HL-60/S4 (cell line): ENCODE data around the gene TAB2.
"Not testable (repeated sequence)": the region's sequence is repeated elsewhere in the genome, so short reads cannot be mapped to it uniquely, and the experiment has no call there.

ENCODE experiments used
- in situ Hi-C: fragments of 300-500 bp; cut with MboI; formaldehyde crosslinking; loops from 2 replicates; pipeline ENCODE4 v1.14.3; 2022; ENCODE audit warnings: low sequenced_read_pairs

The TAB2 gene

GRCh38 chr6:149456311-149457021, 139.0 kb downstream of the TAB2 start:
- in situ Hi-C loops = no loop called here

GRCh38 chr6:149457316-149457884, 139.9 kb downstream of the TAB2 start:
- in situ Hi-C loops = no loop called here

- in situ Hi-C loops = no loop called here
These were observed 140.7 kb downstream of the TAB2 start for GRCh38 chr6:149458196-149458595.

DNA sequence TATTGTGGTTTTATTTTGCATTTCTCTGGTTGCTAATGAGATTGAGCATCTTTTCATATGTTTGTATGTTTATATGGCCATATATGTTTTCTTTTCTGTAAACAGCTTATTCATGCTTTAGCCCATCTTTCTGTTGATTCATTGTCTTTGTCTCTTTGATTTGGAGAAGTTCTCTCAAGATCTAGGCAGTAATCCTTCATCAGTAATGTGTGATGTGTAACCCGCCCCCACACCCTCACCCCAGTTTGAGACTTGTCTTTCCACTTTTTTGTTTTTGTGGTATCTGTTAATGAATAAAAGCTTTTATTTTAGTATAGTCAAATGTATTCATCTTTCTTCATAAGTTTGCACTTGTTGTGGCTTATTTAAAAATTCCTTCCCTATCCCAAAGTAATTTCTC, 141.3 kb downstream of the TAB2 start:
- in situ Hi-C loops = no loop called here

DNA sequence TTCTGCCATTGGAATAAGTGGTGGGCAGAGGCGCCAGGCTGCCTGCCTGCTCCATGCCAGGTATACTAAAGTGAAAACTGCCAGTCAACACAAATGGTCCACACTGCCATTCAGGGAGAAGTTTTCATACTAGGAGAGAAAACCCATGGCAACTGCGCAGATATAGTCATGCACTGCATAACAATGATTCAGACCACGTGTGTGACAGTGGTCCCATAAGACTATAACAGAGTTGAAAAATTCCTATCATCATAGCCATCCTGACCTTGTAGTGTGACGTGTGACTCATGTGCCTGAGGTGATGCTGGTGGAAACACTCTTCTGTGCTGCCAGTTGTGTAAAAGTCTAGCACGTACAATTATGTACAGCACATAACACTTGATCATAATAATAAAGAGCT, 142.2 kb downstream of the TAB2 start:
- in situ Hi-C loops = no loop called here

DNA sequence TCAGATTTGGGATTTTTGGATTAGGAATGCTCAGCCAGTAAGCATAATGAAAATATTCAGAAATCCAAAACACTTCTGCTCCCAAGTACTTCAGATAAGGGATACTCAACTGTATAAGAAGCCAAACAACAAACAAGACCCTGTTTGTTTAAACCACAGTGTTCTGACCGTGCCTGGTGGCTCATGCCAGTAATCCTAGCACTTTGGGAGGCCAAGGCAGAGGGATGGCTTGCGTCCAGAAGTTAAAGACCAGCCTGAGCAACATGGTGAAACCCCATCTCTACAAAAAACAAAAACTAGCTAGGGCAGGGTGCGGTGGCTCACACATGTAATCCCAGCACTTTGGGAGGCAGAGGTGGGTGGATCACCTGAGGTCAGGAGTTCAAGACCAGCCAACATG, 142.7 kb downstream of the TAB2 start:
- in situ Hi-C loops = not testable (repeated sequence)
